Liver (tissue), 9 donors: ENCODE data around the gene NUP214. TPM values are rescaled to one million over a fixed set of nuclear protein-coding genes. Genes with fewer than 3 reads are reported as not detected.

Experiments
- DNase-seq: peaks from one replicate; pipeline ENCODE4 v3.0.0-alpha.2; 2017; ENCODE audit warnings: low spot score
- H3K27ac ChIP-seq, 2 donors: one replicate each; pipeline ENCODE4 v1.7.0; 2013; ENCODE audit warnings: inconsistent platforms in 2 of 2, low read length in 2 of 2, control low read depth in 1 of 2, low read depth in 1 of 2, mild to moderate bottlenecking in 1 of 2
- H3K27me3 ChIP-seq, 4 donors: one replicate each; pipeline versions ENCODE4 v1.6.1 to v1.7.0; 2013; ENCODE audit warnings: low read length in 3 of 4, inconsistent platforms in 1 of 4, mild to moderate bottlenecking in 1 of 4, moderate library complexity in 1 of 4; ENCODE audit not compliant: control insufficient read depth in 4 of 4, insufficient read depth in 4 of 4
- H3K36me3 ChIP-seq, 4 donors: one replicate each; pipeline versions ENCODE4 v1.6.1 to v1.7.0; 2013; ENCODE audit warnings: low read length in 3 of 4, mild to moderate bottlenecking in 3 of 4, low read depth in 1 of 4, moderate library complexity in 1 of 4; ENCODE audit not compliant: control insufficient read depth in 4 of 4, insufficient read depth in 3 of 4
- H3K4me1 ChIP-seq, 4 donors: one replicate each; pipeline versions ENCODE4 v1.6.1 to v1.7.0; 2013; ENCODE audit warnings: low read length in 3 of 4, mild to moderate bottlenecking in 3 of 4, moderate library complexity in 1 of 4; ENCODE audit not compliant: control insufficient read depth in 4 of 4, insufficient read depth in 4 of 4
- H3K4me3 ChIP-seq, 3 donors: one replicate each; pipeline versions ENCODE4 v1.6.1 to v1.7.0; 2013; ENCODE audit warnings: low read length in 3 of 3, control low read depth in 1 of 3, low read depth in 1 of 3, mild to moderate bottlenecking in 1 of 3
- H3K9ac ChIP-seq, 2 donors: one replicate each; pipeline ENCODE4 v1.7.0; 2013; ENCODE audit warnings: low read length in 2 of 2, mild to moderate bottlenecking in 2 of 2, moderate library complexity in 2 of 2, control low read depth in 1 of 2, low read depth in 1 of 2
- H3K9me3 ChIP-seq, 4 donors: one replicate each; pipeline versions ENCODE4 v1.6.1 to v1.7.0; 2013; ENCODE audit warnings: low read length in 3 of 4; ENCODE audit not compliant: control insufficient read depth in 4 of 4
- ATF3 ChIP-seq: IDR thresholded peaks from 2 replicates; pipeline ENCODE4 v1.6.1; 2016; ENCODE audit warnings: antibody characterized with exemption
- CTCF ChIP-seq: fragments of 150-350 bp; IDR thresholded peaks from 2 replicates; pipeline ENCODE4 v1.5.1; 2017; ENCODE audit warnings: improper control_type of control experiment, low read depth, low read length; ENCODE audit not compliant: missing input control
- EGR1 ChIP-seq, 2 donors: IDR thresholded peaks; 2 replicates each; pipeline ENCODE4 v1.6.1; 2016 to 2018; ENCODE audit warnings: antibody characterized with exemption in 2 of 2, low read depth in 2 of 2
- FOXA1 ChIP-seq: IDR thresholded peaks from 2 replicates; pipeline ENCODE4 v1.6.1; 2016; ENCODE audit warnings: antibody characterized with exemption
- FOXA2 ChIP-seq: IDR thresholded peaks from 2 replicates; pipeline ENCODE4 v1.6.1; 2016; ENCODE audit warnings: antibody characterized with exemption
- GABPA ChIP-seq, 2 donors: IDR thresholded peaks in 1 of 2; conservative IDR thresholded peaks in 1 of 2; 2 replicates each; pipeline ENCODE4 v1.6.1; 2016; ENCODE audit warnings: antibody characterized with exemption in 2 of 2, mild to moderate bottlenecking in 1 of 2, moderate library complexity in 1 of 2
- HNF4A ChIP-seq, 2 donors: conservative IDR thresholded peaks; 2 replicates each; pipeline ENCODE4 v1.6.1; 2016; ENCODE audit warnings: antibody characterized with exemption in 2 of 2, mild to moderate bottlenecking in 2 of 2
- HNF4G ChIP-seq: IDR thresholded peaks from 2 replicates; pipeline ENCODE4 v1.6.1; 2016; ENCODE audit warnings: antibody characterized with exemption
- JUND ChIP-seq, 2 donors: IDR thresholded peaks; 2 replicates each; pipeline ENCODE4 v1.6.1; 2016; ENCODE audit warnings: antibody characterized with exemption in 2 of 2
- MAX ChIP-seq: IDR thresholded peaks from 2 replicates; pipeline ENCODE4 v1.6.1; 2016; ENCODE audit warnings: antibody characterized with exemption
- NR2F2 ChIP-seq: IDR thresholded peaks from 2 replicates; pipeline ENCODE4 v1.6.1; 2016; ENCODE audit warnings: antibody characterized with exemption
- RAD21 ChIP-seq, 2 donors: IDR thresholded peaks; 2 replicates each; pipeline ENCODE4 v1.6.1; 2016; ENCODE audit warnings: antibody characterized with exemption in 2 of 2, mild to moderate bottlenecking in 2 of 2
- REST ChIP-seq: IDR thresholded peaks from 2 replicates; pipeline ENCODE4 v1.6.1; 2016; ENCODE audit warnings: antibody characterized with exemption, mild to moderate bottlenecking
- RXRA ChIP-seq, 2 donors: IDR thresholded peaks; 2 replicates each; pipeline ENCODE4 v1.6.1; 2017 to 2018; ENCODE audit warnings: antibody characterized with exemption in 2 of 2, mild to moderate bottlenecking in 1 of 2
- SP1 ChIP-seq: IDR thresholded peaks from 2 replicates; pipeline ENCODE4 v1.6.1; 2018; ENCODE audit warnings: antibody characterized with exemption, mild to moderate bottlenecking
- YY1 ChIP-seq: IDR thresholded peaks from 2 replicates; pipeline ENCODE4 v1.6.1; 2016; ENCODE audit warnings: antibody characterized with exemption, mild to moderate bottlenecking
- ZBTB33 ChIP-seq: IDR thresholded peaks from 2 replicates; pipeline ENCODE4 v1.6.1; 2016; ENCODE audit warnings: antibody characterized with exemption
- WGBS: extraction: QIAGEN DNeasy Blood & Tissue Kit; methylation state at CpG from one replicate; pipeline ENCODE4 v1.1.7; 2013; 5-methylcytosine and 5-hydroxymethylcytosine counted together
- polyA plus RNA-seq, 2 donors: library from polyadenylated mRNA; stranded (reverse) in 1 of 2; unstranded in 1 of 2; fragments of 200-250 nt in 1 of 2; fragments of >200 nt in 1 of 2; fragmentation: Nextera tagmentation in 1 of 2; extraction: Ambion mirVana in 1 of 2; gene quantifications; one replicate each; pipeline versions ENCODE4 v1.2.1 to v1.2.3, GENCODE V29; 2013 to 2015
- total RNA-seq, 2 donors: library from RNA; depleted of rRNA; stranded (reverse); fragments of >200 nt; gene quantifications; one replicate each; pipeline ENCODE4 v1.2.3, GENCODE V29; 2014
- donor health status: healthy.
- donor health status: healthy.
- donor health status: healthy.
- donor health status: healthy.
- donor health status: healthy.

The NUP214 gene
- total and polyA plus RNA-seq, 4 donors, result 8.8 to 19.5 (median 16.5) TPM

- Histone ChIP-seq H3K27me3 (no peaks in the 10 kb centered on the region), H3K9ac (no peak overlapping the region), H3K4me1 (peaks cover 0 to 7% (median 0%) of the 10 kb centered on the region in 4 donors), H3K4me3 (no peak overlapping the region), H3K36me3 (peaks cover 8 to 34% (median 22%) of the 10 kb centered on the region in 4 donors), H3K27ac (no peak overlapping the region), H3K9me3 (no peaks in the 10 kb centered on the region)
- no peak for DNase-seq
- TF ChIP-seq EGR1 (IDR thresholded peaks at IDR 0.05; ENCODE audit: low read depth in 2 of 2) (no peak), MAX (no peak), HNF4A (conservative IDR thresholded peaks at IDR 0.05) (no peak), HNF4G (no peak), GABPA (IDR thresholded peaks at IDR 0.05 in 1 of 2, conservative IDR thresholded peaks at IDR 0.05 in 1 of 2) (no peak), CTCF (no peak), YY1 (no peak), FOXA2 (no peak), REST (no peak), RAD21 (IDR thresholded peaks at IDR 0.05) (no peak), JUND (IDR thresholded peaks at IDR 0.05) (no peak), ZBTB33 (no peak), RXRA (IDR thresholded peaks at IDR 0.05) (no peak)
- WGBS, result 87% methylated on average over 5 of the region's 5 CpGs
Observed at GRCh38 chr9:131236761-131237160, 111.4 kb downstream of the NUP214 start.

- Histone ChIP-seq H3K36me3 (peaks cover 8 to 29% (median 17%) of the 10 kb centered on the region in 4 donors), H3K4me1 (peaks cover 0 to 7% (median 0%) of the 10 kb centered on the region in 4 donors), H3K27ac (no peak overlapping the region), H3K9ac (no peak overlapping the region), H3K27me3 (no peaks in the 10 kb centered on the region), H3K9me3 (no peaks in the 10 kb centered on the region), H3K4me3 (no peak overlapping the region)
- TF ChIP-seq ATF3 (no peak), JUND (IDR thresholded peaks at IDR 0.05) (no peak), REST (no peak), HNF4A (conservative IDR thresholded peaks at IDR 0.05) (no peak), RXRA (IDR thresholded peaks at IDR 0.05) (no peak), GABPA (IDR thresholded peaks at IDR 0.05 in 1 of 2, conservative IDR thresholded peaks at IDR 0.05 in 1 of 2) (no peak), FOXA2 (no peak), NR2F2 (no peak), FOXA1 (no peak), SP1 (no peak), HNF4G (no peak), MAX (no peak), RAD21 (IDR thresholded peaks at IDR 0.05) (no peak), EGR1 (IDR thresholded peaks at IDR 0.05; ENCODE audit: low read depth in 2 of 2) (no peak), CTCF (no peak), YY1 (no peak)
- no peak for DNase-seq
- 71% methylated on average over 7 of the region's 7 CpGs for WGBS
Observed at GRCh38 chr9:131237291-131237690, 111.9 kb downstream of the NUP214 start.
